ENCODE data around the gene IRX4.

The IRX4 gene

DNA sequence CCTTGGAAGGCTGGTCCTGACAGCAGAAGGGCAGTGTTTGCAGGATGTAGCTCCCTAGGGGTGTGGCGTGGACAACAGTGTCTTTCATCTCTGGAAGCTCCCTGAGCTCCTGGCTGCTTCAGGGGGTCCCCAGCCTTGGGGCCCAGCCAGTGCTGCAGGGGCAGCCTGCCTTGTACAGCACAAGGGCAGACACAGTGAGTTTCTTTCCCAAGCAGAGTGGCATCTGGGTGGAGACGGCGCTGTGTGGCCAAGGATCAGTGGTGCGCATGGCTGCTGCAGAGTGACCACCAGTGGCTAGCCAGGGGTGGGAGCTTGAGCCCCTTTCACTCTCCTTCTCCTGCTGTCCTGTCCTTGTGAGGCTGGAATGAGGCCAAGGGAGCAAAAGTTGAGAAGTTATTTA is 7.6 kb upstream of the IRX4 start:
- no peak for DNase-seq

GRCh38 chr5:1889321-1890065 is 6.8 kb upstream of the IRX4 start:
- DNase-seq: no peak

DNA sequence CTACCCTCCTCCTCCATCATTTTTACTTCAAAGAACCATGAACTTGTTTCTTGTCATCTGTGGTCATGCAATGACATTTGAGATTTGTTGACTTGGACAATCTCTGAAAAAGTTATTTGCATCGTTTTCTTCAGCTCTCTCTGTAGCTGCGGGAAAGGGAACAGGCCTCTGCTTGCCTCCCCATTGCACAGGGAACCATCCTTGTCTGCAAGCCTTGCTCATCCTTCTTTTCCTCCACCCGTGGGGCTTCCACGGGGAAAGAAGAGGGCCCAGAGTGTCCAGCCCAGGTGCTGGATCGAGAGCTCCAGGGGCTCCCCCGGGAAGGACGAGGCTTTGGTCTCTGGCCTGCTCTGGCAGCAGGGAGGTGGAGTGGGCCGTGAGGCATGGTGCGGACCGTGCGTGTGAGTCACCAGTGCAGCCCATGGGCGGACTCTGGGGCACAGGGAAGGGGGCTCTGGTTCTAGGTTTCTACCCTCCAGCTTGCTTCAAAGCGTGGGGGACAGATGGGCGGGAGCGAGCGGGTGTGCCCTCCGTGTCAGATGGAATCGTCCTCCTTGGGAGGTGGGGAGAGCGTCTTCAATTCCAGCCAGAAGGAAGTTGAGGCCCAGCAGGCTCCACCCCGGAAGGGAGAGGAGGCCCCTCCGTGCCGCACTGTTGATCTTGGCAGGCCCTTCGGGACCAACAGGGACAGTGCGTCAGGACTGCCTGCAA is 6.0 kb upstream of the IRX4 start:
- DNase-seq: no peak

DNA sequence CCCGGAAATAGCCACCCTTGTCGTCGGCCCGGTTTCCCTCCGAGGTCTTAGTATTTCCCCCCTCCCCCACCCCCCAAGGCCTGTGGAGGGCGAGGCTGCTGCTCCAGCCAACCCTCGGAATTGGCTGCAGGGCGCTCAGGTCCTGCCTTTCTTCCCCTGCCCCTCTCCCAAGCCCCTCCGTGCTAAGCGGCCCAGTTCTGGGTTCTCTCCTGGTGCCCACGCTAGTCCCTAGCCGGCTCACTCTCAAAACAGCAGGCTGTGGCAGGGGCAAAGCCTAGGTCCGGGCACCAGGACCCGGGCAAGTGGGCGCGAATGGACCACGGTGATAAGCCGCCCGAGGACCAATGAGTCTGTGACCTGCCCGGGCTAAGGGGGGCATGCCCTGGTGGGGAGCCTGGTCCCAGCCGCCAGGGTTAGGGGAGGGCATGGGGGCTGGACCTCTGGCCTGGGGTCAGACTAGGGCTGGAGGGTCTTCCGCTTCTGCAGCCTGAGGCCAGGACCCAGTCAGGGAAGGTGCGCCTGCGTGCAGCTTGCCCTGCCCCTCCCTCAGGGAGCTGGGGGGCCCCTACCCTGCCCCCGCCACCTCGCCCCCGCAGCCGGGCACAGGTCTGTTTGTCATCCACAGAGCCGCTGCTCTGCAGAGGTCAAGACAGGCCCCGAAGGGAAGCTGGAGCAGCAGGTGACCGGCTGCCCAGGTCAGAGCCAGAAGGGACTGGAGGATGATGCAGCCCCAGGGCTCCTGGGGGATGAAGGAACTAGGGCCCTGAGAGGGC is 5.0 kb upstream of the IRX4 start:
- DNase-seq: no peak

GRCh38 chr5:1886846-1887587 is 4.3 kb upstream of the IRX4 start:
- DNase-seq: no peak

- no peak for DNase-seq
Measured at GRCh38 chr5:1885868-1886845, 3.4 kb upstream of the IRX4 start.

DNA sequence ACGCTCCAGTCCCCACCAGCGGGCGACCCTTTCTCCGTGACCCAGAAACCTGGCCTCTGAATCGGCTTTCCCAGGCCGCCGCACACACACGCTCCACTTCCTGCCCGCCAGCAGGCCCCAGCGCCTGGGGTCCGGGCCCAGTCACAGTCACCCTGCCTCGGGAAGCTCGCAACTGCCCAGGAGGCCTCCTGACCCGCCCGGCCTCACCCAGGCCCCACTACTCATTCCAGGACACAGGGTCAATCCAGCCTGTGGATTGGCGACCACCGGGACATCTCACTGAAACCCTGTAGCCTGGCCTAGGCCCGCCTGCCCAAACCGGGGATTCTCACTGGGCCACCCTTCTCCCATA is 2.7 kb upstream of the IRX4 start:
- DNase-seq: no peak

GRCh38 chr5:1884678-1885403 is 2.1 kb upstream of the IRX4 start:
- no peak for DNase-seq

GRCh38 chr5:1883925-1884677 is 1.4 kb upstream of the IRX4 start:
- no peak for DNase-seq

DNA sequence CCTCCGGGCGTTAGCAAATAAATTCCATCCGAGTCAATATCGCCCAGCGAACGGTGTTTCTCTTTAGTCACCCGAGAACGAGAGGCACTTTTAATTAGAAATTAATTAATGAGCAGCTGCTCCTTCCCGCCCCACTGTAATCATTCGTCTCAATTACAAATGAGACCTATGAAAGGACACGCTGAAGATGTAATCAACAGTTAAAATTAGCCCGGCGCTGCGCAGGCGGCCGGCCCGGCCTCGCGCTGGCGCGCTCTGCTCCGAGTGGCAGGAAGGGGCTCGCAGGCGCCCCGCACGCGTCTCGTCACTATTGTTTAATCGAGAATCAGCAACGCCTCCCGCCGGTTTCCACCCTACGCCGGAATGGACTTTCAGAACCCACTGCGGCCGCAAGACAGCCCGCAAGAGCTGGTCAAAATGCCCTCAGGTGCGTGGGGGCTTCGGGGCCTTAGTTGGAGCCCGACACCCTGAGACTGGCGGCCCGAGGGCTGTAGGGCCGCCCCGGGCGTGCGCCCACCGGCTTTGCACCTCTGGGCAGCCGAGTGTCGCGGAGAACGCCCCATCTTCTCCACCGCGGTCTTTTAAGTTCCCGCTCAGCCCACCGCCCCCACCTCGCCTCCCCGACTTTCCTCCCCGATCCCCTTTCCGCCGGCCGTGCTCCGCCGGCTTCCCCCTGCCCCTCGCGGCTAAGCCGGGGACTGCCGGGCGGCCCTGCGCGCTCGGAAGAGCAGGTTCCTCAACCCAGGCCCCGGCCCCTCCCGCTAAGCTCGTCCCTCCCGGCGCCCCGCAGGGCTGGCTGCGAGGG is 597 bp upstream of the IRX4 start:
- DNase-seq: no peak

- DNase-seq: no peak
Measured at GRCh38 chr5:1881731-1882336, 891 bp downstream of the IRX4 start.

DNA sequence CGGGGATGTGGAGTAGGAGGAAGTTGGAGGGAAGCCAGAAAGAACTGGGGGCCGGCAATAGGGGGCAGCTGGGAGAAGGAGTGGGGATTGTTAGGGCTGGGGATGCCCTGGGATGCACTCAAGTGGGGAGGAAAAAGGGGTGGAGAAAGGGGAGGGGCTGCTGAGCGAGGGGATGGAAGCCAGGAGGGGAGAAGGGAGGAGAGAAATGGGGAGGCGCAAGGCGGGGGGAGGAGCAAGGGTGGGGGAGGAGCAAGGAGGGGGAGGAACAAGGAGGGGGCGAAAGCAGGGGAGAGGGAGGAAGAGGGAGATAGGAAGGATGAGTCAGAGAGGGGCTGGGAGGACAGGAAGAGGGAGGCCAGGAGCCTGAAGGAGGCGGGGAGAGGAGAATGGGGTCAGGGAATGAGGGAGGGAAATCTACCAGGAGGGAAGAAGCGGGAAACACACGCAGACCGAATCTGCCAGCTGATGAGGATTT is 1.6 kb downstream of the IRX4 start:
- DNase-seq: no peak

DNA sequence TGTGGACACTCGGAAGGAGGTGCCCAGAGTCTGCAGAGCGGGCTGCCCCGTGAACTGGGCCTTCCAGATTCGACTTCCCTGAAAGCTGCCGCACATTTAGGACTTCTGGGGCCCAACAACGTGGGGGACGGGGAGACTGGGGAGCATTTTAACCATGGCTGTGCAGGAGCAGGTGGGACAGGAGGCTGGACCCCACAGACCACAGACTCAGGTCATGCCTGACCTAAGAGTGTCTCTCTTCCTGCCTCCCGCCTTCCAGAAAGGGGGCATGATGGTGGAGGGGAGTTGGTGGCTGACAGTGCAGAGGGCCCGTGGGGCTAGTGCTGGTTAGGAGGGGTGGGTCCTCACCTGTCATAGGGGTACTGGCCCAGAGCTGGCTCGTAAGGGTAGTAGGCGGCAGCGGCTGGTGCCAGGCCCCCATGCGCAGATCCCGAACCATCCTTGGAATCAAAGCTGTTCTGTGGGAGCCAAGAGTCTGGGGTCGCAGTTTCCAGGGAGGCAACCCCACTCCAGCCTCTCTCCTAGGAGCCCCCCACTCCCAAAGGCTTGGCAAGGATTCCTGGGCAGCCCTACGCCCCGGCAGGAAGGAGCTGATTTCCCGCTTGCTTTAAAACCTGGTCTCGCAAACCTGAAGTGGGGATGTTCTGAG is 2.2 kb downstream of the IRX4 start:
- DNase-seq: no peak

- no peak for DNase-seq
Measured at GRCh38 chr5:1879292-1880263, 3.1 kb downstream of the IRX4 start.

GRCh38 chr5:1878050-1878849 is 4.5 kb downstream of the IRX4 start:
- DNase-seq: no peak

Measured in activated CD4-positive, CD25-positive, alpha-beta regulatory T cell treated with anti-CD3 and anti-CD28 coated beads, Interleukin-2, amount 50 U/mL, for 72 hours (primary cell).